ENCODE results near the gene MPZL3. TPM values are rescaled to one million over a fixed set of nuclear protein-coding genes. Genes with fewer than 3 reads are reported as not detected.

MPZL3 gene
- polyA plus RNA-seq, 2 of the 4 experiments (the other 2 are of a cell fraction), result 0.34 to 1.0 TPM

GRCh38 chr11:118219732-118220131 lies 32.4 kb downstream of the MPZL3 start:
- FAIRE-seq, result no peak
- TF ChIP-seq JUNB (IDR thresholded peaks at IDR 0.05) (no peak), POLR2AphosphoS2 (conservative IDR thresholded peaks at IDR 0.05; ENCODE audit: low read length) (no peak), BCL3 (IDR thresholded peaks at IDR 0.05) (no peak), HOXB13 (CRISPR knock-in tag; IDR thresholded peaks at IDR 0.05; ENCODE audit: low read depth) (no peak), ZC3H11A (IDR thresholded peaks at IDR 0.05) (no peak), ESRRA (IDR thresholded peaks at IDR 0.05; ENCODE audit: borderline replicate concordance, low read length) (no peak), CHD4 (IDR thresholded peaks at IDR 0.05; ENCODE audit: borderline replicate concordance) (no peak), NR3C1 (IDR thresholded peaks at IDR 0.05) (no peak), HOXB5 (CRISPR knock-in tag; IDR thresholded peaks at IDR 0.05) (no peak), REST (IDR thresholded peaks at IDR 0.05) (no peak), CEBPB (IDR thresholded peaks at IDR 0.05) (no peak), CBX8 (IDR thresholded peaks at IDR 0.05) (no peak), JUN (IDR thresholded peaks at IDR 0.05) (no peak), E2F6 (IDR thresholded peaks at IDR 0.05; ENCODE audit: borderline replicate concordance, low read depth) (no peak), MAZ (IDR thresholded peaks at IDR 0.05; ENCODE audit: borderline replicate concordance, low read depth, low read length) (no peak), FOXS1 (CRISPR knock-in tag; IDR thresholded peaks at IDR 0.05) (no peak), FOSL2 (IDR thresholded peaks at IDR 0.05) (no peak), FOSL2 (CRISPR knock-in tag; IDR thresholded peaks at IDR 0.05) (no peak), ZFP36 (IDR thresholded peaks at IDR 0.05; ENCODE audit: borderline replicate concordance, partially characterized antibody) (no peak), ZNF302 (CRISPR knock-in tag; IDR thresholded peaks at IDR 0.05) (no peak), RCOR1 (IDR thresholded peaks at IDR 0.05; ENCODE audit: low read depth, low read length) (no peak)
- POLR2A ChIA-PET, result no interaction called here
- Histone ChIP-seq H3K4me3 (no peak overlapping the region), H3K9me3 (no peaks in the 10 kb centered on the region), H3K4me2 (no peak overlapping the region), H3K27ac (no peak overlapping the region), H3K4me1 (no peaks in the 10 kb centered on the region)
- 0% methylated on average over 1 of the region's 1 CpG for WGBS (ENCODE audit: missing lambda C conversion rate)
- CTCF ChIA-PET, result interaction anchor here (1.3 kb wide), 1 partner anchor 12 kb away, joined by 3 read pairs; no protein-coding TSS in a partner anchor
- DNase-seq (ENCODE audit: low read depth in 1 of 2, low spot score in 1 of 2), result no peak
- ATAC-seq, result no peak

- no peaks in the 10 kb centered on the region for H3K4me1 ChIP-seq
- DNase-seq (ENCODE audit: low read depth in 1 of 2, low spot score in 1 of 2) (no peak), FAIRE-seq (no peak), ATAC-seq (no peak)
- H3K9me3 ChIP-seq, result no peaks in the 10 kb centered on the region
- no peak overlapping the region for H3K27ac ChIP-seq
- H3K4me2 ChIP-seq, result no peak overlapping the region
- POLR2A ChIA-PET, result no interaction called here
- CTCF ChIA-PET, result no interaction called here
- no peak overlapping the region for H3K4me3 ChIP-seq
- TF ChIP-seq MAZ (IDR thresholded peaks at IDR 0.05; ENCODE audit: borderline replicate concordance, low read depth, low read length) (no peak), BHLHE40 (IDR thresholded peaks at IDR 0.05; ENCODE audit: low read depth, low read length) (no peak), ZC3H11A (IDR thresholded peaks at IDR 0.05) (no peak), RNF2 (IDR thresholded peaks at IDR 0.05; ENCODE audit: borderline replicate concordance, low read depth) (no peak), MYC (IDR thresholded peaks at IDR 0.05; ENCODE audit: borderline replicate concordance, low read length) (no peak), JUN (IDR thresholded peaks at IDR 0.05) (no peak), TFCP2L1 (CRISPR knock-in tag; IDR thresholded peaks at IDR 0.05) (no peak), MAFK (IDR thresholded peaks at IDR 0.05; ENCODE audit: partially characterized antibody) (no peak), HDAC2 (IDR thresholded peaks at IDR 0.05) (no peak), BCL3 (IDR thresholded peaks at IDR 0.05) (no peak), RARB (CRISPR knock-in tag; IDR thresholded peaks at IDR 0.05) (no peak), HEYL (CRISPR knock-in tag; IDR thresholded peaks at IDR 0.05) (no peak), NPAS2 (CRISPR knock-in tag; IDR thresholded peaks at IDR 0.05; ENCODE audit: borderline replicate concordance) (no peak), ELK1 (IDR thresholded peaks at IDR 0.05; ENCODE audit: low read depth, low read length) (no peak)
Measured at GRCh38 chr11:118219244-118219643, 32.9 kb downstream of the MPZL3 start.

All from A549 (cell line).